ENCODE data around the gene NCAPD2. TPM values are rescaled to one million over a fixed set of nuclear protein-coding genes. Genes with fewer than 3 reads are reported as not detected.

Gene NCAPD2
- total RNA-seq, 1 experiment from 2014 or later = 204 TPM

GRCh38 chr12:6575648-6576047, 81.7 kb downstream of the NCAPD2 start:
- no peaks in the 10 kb centered on the region for H3K27me3 ChIP-seq (replicated peaks; ENCODE audit: control insufficient read depth, insufficient read depth, low read length)
- TF ChIP-seq CTCF (IDR thresholded peaks at IDR 0.05; ENCODE audit: insufficient read depth in 1 of 2, low read depth in 1 of 2, low read length in 1 of 2, severe bottlenecking in 1 of 2, unreplicated experiment in 1 of 2) = no peak
- no peaks in the 10 kb centered on the region for H3K4me1 ChIP-seq
- H3K4me3 ChIP-seq (ENCODE audit: low read depth, low read length) = no peak overlapping the region
- no peak for DNase-seq
- POLR2A ChIA-PET = no interaction called here
- H3K4me1 Mint-ChIP-seq (ENCODE audit: low read depth, unreplicated experiment) = peaks cover 8% of the 10 kb centered on the region
- H3K36me3 ChIP-seq (ENCODE audit: control insufficient read depth, insufficient read depth, low read length) = peaks cover 10% of the 10 kb centered on the region
- no TSS peak for BruUV-seq (replicated peaks)
- intact Hi-C loops (cut with micrococcal nuclease; ENCODE audit: unreplicated experiment) = no loop called here
- no peaks in the 10 kb centered on the region for H3K9me3 ChIP-seq
- H3K27me3 Mint-ChIP-seq (ENCODE audit: insufficient read depth, unreplicated experiment) = no peaks in the 10 kb centered on the region
- H3K36me3 Mint-ChIP-seq (ENCODE audit: insufficient read depth, unreplicated experiment) = peaks cover 97% of the 10 kb centered on the region
- no peak overlapping the region for H3K4me3 Mint-ChIP-seq (ENCODE audit: unreplicated experiment)
- no peak overlapping the region for H3K27ac Mint-ChIP-seq (ENCODE audit: unreplicated experiment)
- no peaks in the 10 kb centered on the region for H3K9me3 Mint-ChIP-seq (ENCODE audit: unreplicated experiment)
- CTCF ChIA-PET = no interaction called here

Other genes with a start within 250 kb of the NCAPD2 start
- gene PLEKHG6, start 183.4 kb upstream of the NCAPD2 start, total RNA-seq (2022) = 109 and 123 TPM in 2 replicates
- 79.0 and 79.4 TPM in 2 replicates for gene TNFRSF1A, start 152.0 kb upstream of the NCAPD2 start, total RNA-seq (2022)
- gene SCNN1A, start 118.5 kb upstream of the NCAPD2 start, total RNA-seq (2022) = 52.6 and 53.5 TPM in 2 replicates
- gene LTBR, start 109.9 kb upstream of the NCAPD2 start, total RNA-seq (2022) = 194 and 197 TPM in 2 replicates
- not detected in 2 replicates for gene CD27, start 49.1 kb upstream of the NCAPD2 start, total RNA-seq (2022)
- gene TAPBPL, start 42.1 kb upstream of the NCAPD2 start, total RNA-seq (2022) = 9.1 and 9.7 TPM in 2 replicates
- gene VAMP1, start 23.4 kb upstream of the NCAPD2 start, total RNA-seq (2022) = 8.4 and 9.7 TPM in 2 replicates
- 448 and 456 TPM in 2 replicates for gene MRPL51, start 840 bp upstream of the NCAPD2 start, total RNA-seq (2022)
- 4,975 and 5,337 TPM in 2 replicates for gene GAPDH, start 40.4 kb downstream of the NCAPD2 start, total RNA-seq (2022)
- gene IFFO1, start 61.9 kb downstream of the NCAPD2 start, total RNA-seq (2022) = 0.48 and 0.53 TPM in 2 replicates
- gene NOP2, start 74.2 kb downstream of the NCAPD2 start, total RNA-seq (2022) = 145 and 157 TPM in 2 replicates
- gene CHD4, start 113.3 kb downstream of the NCAPD2 start, total RNA-seq (2022) = 223 and 229 TPM in 2 replicates
- gene LPAR5, start 141.9 kb downstream of the NCAPD2 start, total RNA-seq (2022) = 0.19 and 0.20 TPM in 2 replicates
- gene ACRBP, start 153.3 kb downstream of the NCAPD2 start, total RNA-seq (2022) = 0.73 and 1.3 TPM in 2 replicates
- 31.6 and 32.8 TPM in 2 replicates for gene ING4, start 169.0 kb downstream of the NCAPD2 start, total RNA-seq (2022)
- 119 and 127 TPM in 2 replicates for gene ZNF384, start 195.3 kb downstream of the NCAPD2 start, total RNA-seq (2022)
- 0.37 and 0.48 TPM in 2 replicates for gene PIANP, start 206.7 kb downstream of the NCAPD2 start, total RNA-seq (2022)
- gene COPS7A, start 229.9 kb downstream of the NCAPD2 start, total RNA-seq (2022) = 56.8 and 61.9 TPM in 2 replicates